ENCODE measurements around the gene CDT1.

DNA sequence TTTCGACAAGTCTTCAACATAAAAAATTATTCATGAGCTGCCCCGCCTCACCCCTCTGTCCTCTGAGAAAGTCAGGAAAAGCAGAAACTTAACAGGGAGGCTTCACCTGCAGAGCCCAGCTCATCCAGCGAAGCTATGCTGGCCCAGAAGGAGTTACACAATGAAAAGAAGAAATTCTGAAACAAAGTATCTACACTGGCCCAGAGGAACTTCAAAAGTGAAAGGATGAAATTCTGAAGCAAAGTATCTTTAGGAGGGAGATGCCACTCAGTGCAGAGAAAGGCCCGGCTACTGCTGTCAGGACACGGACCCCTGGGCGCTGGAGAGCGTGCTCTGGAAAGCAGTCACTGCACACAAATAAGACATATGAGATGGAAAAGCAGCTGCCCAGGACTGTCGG is 51.6 kb downstream of the CDT1 start:
- TF ChIP-seq, protein P1, sequence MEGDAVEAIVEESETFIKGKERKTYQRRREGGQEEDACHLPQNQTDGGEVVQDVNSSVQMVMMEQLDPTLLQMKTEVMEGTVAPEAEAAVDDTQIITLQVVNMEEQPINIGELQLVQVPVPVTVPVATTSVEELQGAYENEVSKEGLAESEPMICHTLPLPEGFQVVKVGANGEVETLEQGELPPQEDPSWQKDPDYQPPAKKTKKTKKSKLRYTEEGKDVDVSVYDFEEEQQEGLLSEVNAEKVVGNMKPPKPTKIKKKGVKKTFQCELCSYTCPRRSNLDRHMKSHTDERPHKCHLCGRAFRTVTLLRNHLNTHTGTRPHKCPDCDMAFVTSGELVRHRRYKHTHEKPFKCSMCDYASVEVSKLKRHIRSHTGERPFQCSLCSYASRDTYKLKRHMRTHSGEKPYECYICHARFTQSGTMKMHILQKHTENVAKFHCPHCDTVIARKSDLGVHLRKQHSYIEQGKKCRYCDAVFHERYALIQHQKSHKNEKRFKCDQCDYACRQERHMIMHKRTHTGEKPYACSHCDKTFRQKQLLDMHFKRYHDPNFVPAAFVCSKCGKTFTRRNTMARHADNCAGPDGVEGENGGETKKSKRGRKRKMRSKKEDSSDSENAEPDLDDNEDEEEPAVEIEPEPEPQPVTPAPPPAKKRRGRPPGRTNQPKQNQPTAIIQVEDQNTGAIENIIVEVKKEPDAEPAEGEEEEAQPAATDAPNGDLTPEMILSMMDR (IDR thresholded peaks at IDR 0.05), result no peak
- no peak for TF ChIP-seq POLR2AphosphoS5 (IDR thresholded peaks at IDR 0.05; ENCODE audit: insufficient read depth in 1 of 2, low read depth in 1 of 2)

All from vagina (tissue), 2 donors.